SK-N-SH treated with all-trans-retinoic acid at 6 μM for 48 hours (cell line): ENCODE data around the gene CTCFL.

Experiments
- ARNTL ChIP-seq: fragments of 450-650 bp; formaldehyde crosslinking; IDR thresholded peaks from 2 replicates; pipeline ENCODE4 v1.5.0; 2020; ENCODE audit warnings: low read depth, mild to moderate bottlenecking, moderate library complexity, borderline replicate concordance
- ESRRG ChIP-seq: fragments of 250-450 bp; sonication (Bioruptor Pico); IDR thresholded peaks from 2 replicates; pipeline ENCODE4 v1.6.1; 2021; ENCODE audit warnings: mild to moderate bottlenecking
- GLIS3 ChIP-seq: fragments of 250-450 bp; sonication (Bioruptor Pico); IDR thresholded peaks from 2 replicates; pipeline ENCODE4 v1.5.0; 2020; ENCODE audit warnings: mild to moderate bottlenecking, moderate library complexity
- PATZ1 ChIP-seq: fragments of 250-450 bp; sonication (Bioruptor Pico); IDR thresholded peaks from 2 replicates; pipeline ENCODE4 v1.8.0; 2020; ENCODE audit warnings: mild to moderate bottlenecking, moderate library complexity, borderline replicate concordance
- TOX ChIP-seq: fragments of 250-450 bp; sonication (Bioruptor Pico); IDR thresholded peaks from 2 replicates; pipeline ENCODE4 v1.8.0; 2021; ENCODE audit warnings: mild to moderate bottlenecking, moderate library complexity, borderline replicate concordance

GRCh38 chr20:57481281-57481711, 43.6 kb downstream of the CTCFL start:
- TF ChIP-seq GLIS3 (CRISPR knock-in tag) (no peak), ESRRG (CRISPR knock-in tag) (no peak), ARNTL (CRISPR knock-in tag) (no peak), PATZ1 (CRISPR knock-in tag) (no peak), TOX (CRISPR knock-in tag) (no peak)
